ENCODE measurements around the gene TNP2. TPM values are rescaled to one million over a fixed set of nuclear protein-coding genes. Genes with fewer than 3 reads are reported as not detected.

Gene TNP2
- total and polyA plus RNA-seq, 9 of the 15 experiments (the other 6 are each of a cell fraction or from before 2014, with no cell fraction given) = not detected

DNA sequence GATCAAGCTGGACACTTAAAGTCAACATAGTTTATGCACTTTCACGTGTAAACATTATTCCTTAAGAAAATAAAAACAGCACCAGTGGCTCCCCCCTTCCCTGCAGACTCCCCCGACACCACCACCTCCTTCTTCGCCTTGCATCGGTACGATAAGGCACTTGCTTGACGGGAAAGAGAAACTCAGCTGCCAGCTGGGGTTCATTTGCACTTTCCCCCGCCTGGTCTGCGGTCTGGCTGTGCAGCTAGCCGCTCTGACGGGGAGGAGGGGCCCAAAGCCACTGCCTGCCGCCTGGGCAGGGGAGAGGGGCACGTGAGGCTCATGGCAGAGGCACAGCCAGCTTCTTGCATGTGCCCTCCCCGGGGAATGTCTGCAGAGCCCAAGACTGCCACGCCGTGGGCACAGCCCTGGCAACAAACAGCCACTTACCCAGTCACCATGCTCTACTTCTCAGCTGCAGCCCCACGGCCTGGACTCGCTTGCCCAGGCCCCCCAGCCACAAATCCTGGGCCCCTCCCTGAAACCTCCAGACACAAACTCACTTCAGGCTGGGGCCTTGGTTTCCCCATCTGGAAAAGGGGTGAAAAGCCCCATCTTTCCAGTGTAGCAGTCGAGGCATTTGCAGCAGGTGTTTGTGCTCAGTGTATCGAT is 28.5 kb upstream of the TNP2 start (continued):
- TF ChIP-seq RBM14 (IDR thresholded peaks at IDR 0.05; ENCODE audit: borderline replicate concordance, insufficient read depth, low read depth, low read length) (no peak), CBX5 (IDR thresholded peaks at IDR 0.05; ENCODE audit: borderline replicate concordance, low read depth) (0 out of 2 replicates have a peak, but pooled peaks have one; percentile 50), ESRRA (IDR thresholded peaks at IDR 0.05; ENCODE audit: borderline replicate concordance, low read depth) (peak; percentile 58; the same call in 1 of the 2 replicates), ZNF408 (CRISPR knock-in tag; IDR thresholded peaks at IDR 0.05; ENCODE audit: low read depth) (no peak), NCOR1 (IDR thresholded peaks at IDR 0.05) (peak; percentile 84), TAL1 (IDR thresholded peaks at IDR 0.05) (peak; percentile 76), MTA2 (IDR thresholded peaks at IDR 0.05; ENCODE audit: low read depth) (peak; percentile 68), TBL1XR1 (IDR thresholded peaks at IDR 0.05; ENCODE audit: low read length in 2 of 2) (peak in 1 of 2 experiments; percentile 48; a peak in 1 of 4 replicates), KLF1 (tag; IDR thresholded peaks at IDR 0.05) (no peak), SMAD3 (CRISPR knock-in tag; conservative IDR thresholded peaks at IDR 0.05) (no peak), SREBF2 (CRISPR knock-in tag; IDR thresholded peaks at IDR 0.05) (no peak)
- TF ChIP-seq, protein P1, sequence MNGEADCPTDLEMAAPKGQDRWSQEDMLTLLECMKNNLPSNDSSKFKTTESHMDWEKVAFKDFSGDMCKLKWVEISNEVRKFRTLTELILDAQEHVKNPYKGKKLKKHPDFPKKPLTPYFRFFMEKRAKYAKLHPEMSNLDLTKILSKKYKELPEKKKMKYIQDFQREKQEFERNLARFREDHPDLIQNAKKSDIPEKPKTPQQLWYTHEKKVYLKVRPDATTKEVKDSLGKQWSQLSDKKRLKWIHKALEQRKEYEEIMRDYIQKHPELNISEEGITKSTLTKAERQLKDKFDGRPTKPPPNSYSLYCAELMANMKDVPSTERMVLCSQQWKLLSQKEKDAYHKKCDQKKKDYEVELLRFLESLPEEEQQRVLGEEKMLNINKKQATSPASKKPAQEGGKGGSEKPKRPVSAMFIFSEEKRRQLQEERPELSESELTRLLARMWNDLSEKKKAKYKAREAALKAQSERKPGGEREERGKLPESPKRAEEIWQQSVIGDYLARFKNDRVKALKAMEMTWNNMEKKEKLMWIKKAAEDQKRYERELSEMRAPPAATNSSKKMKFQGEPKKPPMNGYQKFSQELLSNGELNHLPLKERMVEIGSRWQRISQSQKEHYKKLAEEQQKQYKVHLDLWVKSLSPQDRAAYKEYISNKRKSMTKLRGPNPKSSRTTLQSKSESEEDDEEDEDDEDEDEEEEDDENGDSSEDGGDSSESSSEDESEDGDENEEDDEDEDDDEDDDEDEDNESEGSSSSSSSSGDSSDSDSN (IDR thresholded peaks at IDR 0.05; ENCODE audit: borderline replicate concordance in 1 of 2, low read depth in 2 of 2, low read length in 2 of 2) = peak in 1 of 2 experiments; percentile 30; a peak in 1 of 4 replicates
- TF ChIP-seq, protein P2, sequence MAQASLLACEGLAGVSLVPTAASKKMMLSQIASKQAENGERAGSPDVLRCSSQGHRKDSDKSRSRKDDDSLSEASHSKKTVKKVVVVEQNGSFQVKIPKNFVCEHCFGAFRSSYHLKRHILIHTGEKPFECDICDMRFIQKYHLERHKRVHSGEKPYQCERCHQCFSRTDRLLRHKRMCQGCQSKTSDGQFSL (CRISPR knock-in tag; IDR thresholded peaks at IDR 0.05) = 0 out of 2 replicates have a peak, but pooled peaks have one; percentile 25
- TF ChIP-seq, protein P2 (tag; IDR thresholded peaks at IDR 0.05) = no peak
- TF ChIP-seq, protein P3, sequence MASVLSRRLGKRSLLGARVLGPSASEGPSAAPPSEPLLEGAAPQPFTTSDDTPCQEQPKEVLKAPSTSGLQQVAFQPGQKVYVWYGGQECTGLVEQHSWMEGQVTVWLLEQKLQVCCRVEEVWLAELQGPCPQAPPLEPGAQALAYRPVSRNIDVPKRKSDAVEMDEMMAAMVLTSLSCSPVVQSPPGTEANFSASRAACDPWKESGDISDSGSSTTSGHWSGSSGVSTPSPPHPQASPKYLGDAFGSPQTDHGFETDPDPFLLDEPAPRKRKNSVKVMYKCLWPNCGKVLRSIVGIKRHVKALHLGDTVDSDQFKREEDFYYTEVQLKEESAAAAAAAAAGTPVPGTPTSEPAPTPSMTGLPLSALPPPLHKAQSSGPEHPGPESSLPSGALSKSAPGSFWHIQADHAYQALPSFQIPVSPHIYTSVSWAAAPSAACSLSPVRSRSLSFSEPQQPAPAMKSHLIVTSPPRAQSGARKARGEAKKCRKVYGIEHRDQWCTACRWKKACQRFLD (CRISPR knock-in tag; IDR thresholded peaks at IDR 0.05) = 0 out of 2 replicates have a peak, but pooled peaks have one; percentile 33
- TF ChIP-seq, protein P4, sequence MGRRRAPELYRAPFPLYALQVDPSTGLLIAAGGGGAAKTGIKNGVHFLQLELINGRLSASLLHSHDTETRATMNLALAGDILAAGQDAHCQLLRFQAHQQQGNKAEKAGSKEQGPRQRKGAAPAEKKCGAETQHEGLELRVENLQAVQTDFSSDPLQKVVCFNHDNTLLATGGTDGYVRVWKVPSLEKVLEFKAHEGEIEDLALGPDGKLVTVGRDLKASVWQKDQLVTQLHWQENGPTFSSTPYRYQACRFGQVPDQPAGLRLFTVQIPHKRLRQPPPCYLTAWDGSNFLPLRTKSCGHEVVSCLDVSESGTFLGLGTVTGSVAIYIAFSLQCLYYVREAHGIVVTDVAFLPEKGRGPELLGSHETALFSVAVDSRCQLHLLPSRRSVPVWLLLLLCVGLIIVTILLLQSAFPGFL (CRISPR knock-in tag; IDR thresholded peaks at IDR 0.05) = no peak
- TF ChIP-seq, protein P5, sequence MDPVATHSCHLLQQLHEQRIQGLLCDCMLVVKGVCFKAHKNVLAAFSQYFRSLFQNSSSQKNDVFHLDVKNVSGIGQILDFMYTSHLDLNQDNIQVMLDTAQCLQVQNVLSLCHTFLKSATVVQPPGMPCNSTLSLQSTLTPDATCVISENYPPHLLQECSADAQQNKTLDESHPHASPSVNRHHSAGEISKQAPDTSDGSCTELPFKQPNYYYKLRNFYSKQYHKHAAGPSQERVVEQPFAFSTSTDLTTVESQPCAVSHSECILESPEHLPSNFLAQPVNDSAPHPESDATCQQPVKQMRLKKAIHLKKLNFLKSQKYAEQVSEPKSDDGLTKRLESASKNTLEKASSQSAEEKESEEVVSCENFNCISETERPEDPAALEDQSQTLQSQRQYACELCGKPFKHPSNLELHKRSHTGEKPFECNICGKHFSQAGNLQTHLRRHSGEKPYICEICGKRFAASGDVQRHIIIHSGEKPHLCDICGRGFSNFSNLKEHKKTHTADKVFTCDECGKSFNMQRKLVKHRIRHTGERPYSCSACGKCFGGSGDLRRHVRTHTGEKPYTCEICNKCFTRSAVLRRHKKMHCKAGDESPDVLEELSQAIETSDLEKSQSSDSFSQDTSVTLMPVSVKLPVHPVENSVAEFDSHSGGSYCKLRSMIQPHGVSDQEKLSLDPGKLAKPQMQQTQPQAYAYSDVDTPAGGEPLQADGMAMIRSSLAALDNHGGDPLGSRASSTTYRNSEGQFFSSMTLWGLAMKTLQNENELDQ (CRISPR knock-in tag; IDR thresholded peaks at IDR 0.05; ENCODE audit: borderline replicate concordance) = no peak
- TF ChIP-seq, protein P6, sequence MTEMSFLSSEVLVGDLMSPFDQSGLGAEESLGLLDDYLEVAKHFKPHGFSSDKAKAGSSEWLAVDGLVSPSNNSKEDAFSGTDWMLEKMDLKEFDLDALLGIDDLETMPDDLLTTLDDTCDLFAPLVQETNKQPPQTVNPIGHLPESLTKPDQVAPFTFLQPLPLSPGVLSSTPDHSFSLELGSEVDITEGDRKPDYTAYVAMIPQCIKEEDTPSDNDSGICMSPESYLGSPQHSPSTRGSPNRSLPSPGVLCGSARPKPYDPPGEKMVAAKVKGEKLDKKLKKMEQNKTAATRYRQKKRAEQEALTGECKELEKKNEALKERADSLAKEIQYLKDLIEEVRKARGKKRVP (CRISPR knock-in tag; IDR thresholded peaks at IDR 0.05) = 0 out of 2 replicates have a peak, but pooled peaks have one; percentile 6

Measured in K562 (cell line).